ENCODE data around the gene OBP2A.

GRCh38 chr9:135568026-135568425, 22.1 kb downstream of the OBP2A start:
- TF ChIP-seq EZH2phosphoT487 (IDR thresholded peaks at IDR 0.05; ENCODE audit: borderline replicate concordance), result no peak
- no peak for TF ChIP-seq CTCF (IDR thresholded peaks at IDR 0.05 in 2 of 3, conservative IDR thresholded peaks at IDR 0.05 in 1 of 3; ENCODE audit: borderline replicate concordance in 1 of 3, insufficient read depth in 1 of 3, low read depth in 2 of 3, low read length in 2 of 3)
- TF ChIP-seq SIN3A (IDR thresholded peaks at IDR 0.05; ENCODE audit: low read depth), result no peak
- no peak for TF ChIP-seq CEBPB (IDR thresholded peaks at IDR 0.05; ENCODE audit: low read depth)
- TF ChIP-seq POLR2A (IDR thresholded peaks at IDR 0.05; ENCODE audit: borderline replicate concordance, extremely low read depth, insufficient read depth, insufficient read length), result no peak
- TF ChIP-seq SRF (IDR thresholded peaks at IDR 0.05; ENCODE audit: low read depth), result no peak
- no peak for TF ChIP-seq RAD21 (IDR thresholded peaks at IDR 0.05; ENCODE audit: low read depth)
- TF ChIP-seq TCF7L2 (IDR thresholded peaks at IDR 0.05; ENCODE audit: borderline replicate concordance, extremely low read depth, insufficient read depth, insufficient read length), result no peak
